IPS DF 6.9 (cell line): ENCODE data around the gene TIMM17A.

Experiments
- DNase-seq: peaks from one replicate; pipeline ENCODE4 v3.0.0-alpha.2; 2013; ENCODE audit warnings: low read depth, low spot score
- H3K27ac ChIP-seq: one replicate; pipeline ENCODE4 v1.5.1; 2013; ENCODE audit warnings: low read length, control low read depth
- H3K27me3 ChIP-seq: 2 replicates; pipeline ENCODE4 v1.6.1; 2013; ENCODE audit warnings: mild to moderate bottlenecking, low read length; ENCODE audit not compliant: control insufficient read depth, insufficient read depth
- H3K36me3 ChIP-seq: 2 replicates; pipeline ENCODE4 v1.6.1; 2013; ENCODE audit warnings: low read length; ENCODE audit not compliant: control insufficient read depth, insufficient read depth
- H3K4me1 ChIP-seq: 2 replicates; pipeline ENCODE4 v1.6.1; 2013; ENCODE audit warnings: low read length; ENCODE audit not compliant: control insufficient read depth, insufficient read depth
- H3K4me3 ChIP-seq: 2 replicates; pipeline ENCODE4 v1.5.1; 2013; ENCODE audit warnings: mild to moderate bottlenecking, low read length
- H3K9me3 ChIP-seq: 2 replicates; pipeline ENCODE4 v1.6.1; 2013; ENCODE audit warnings: low read length, inconsistent platforms; ENCODE audit not compliant: control insufficient read depth, insufficient read depth
- WGBS: extraction: QIAGEN DNeasy Blood & Tissue Kit; methylation state at CpG from one replicate; pipeline ENCODE4 v1.1.7; 2013; ENCODE audit warnings: mixed read lengths, missing lambda C conversion rate; ENCODE audit not compliant: insufficient read length, insufficient coverage; 5-methylcytosine and 5-hydroxymethylcytosine counted together

Gene TIMM17A

DNA sequence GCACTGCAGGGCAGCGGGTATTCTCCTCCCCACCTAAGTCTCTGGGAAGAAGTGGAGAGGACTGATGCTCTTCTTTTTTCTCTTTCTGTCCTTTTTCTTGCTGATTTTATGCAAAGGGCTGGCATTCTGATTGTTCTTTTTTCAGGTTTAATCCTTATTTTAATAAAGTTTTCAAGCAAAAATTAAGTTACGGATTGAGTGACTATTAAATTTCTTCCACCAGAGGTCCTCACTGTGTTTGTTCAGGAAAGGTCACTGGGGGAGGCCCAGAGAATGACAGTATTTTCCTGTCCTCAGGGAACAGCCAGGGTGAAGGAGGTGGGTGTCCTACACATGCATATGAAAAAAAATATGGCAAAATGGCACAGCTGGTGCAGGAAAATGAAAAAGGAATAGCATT lies 50.7 kb downstream of the TIMM17A start:
- peaks cover 14% of the 10 kb centered on the region for H3K36me3 ChIP-seq
- peaks cover 10% of the 10 kb centered on the region; the same call in 1 of the 2 replicates for H3K4me1 ChIP-seq
- no peak overlapping the region for H3K27ac ChIP-seq
- WGBS: no CpG with 5 or more reads among the region's 2 CpGs
- no peaks in the 10 kb centered on the region for H3K9me3 ChIP-seq
- H3K4me3 ChIP-seq: no peak overlapping the region
- no peak for DNase-seq
- H3K27me3 ChIP-seq: no peaks in the 10 kb centered on the region

DNA sequence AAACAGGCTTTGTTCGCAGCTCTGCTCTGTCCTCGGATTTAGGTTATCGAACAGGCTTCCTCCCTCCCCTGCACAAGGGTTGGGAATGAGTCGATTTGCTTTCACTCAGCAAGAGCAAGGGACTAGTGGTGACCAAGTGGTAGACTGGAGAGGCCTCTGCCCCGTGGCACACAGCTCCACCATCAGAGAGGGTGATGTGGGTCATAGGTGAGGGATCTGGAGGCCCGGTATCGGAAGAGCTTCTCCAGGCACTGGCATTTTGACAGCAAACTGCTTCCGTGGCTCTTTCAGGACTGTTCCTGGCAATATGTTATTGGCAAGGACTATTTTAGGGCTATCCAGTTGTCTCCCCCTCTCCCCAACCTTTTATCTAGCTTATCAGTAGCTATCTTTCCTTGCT lies 52.0 kb downstream of the TIMM17A start:
- WGBS: no CpG with 5 or more reads among the region's 8 CpGs
- H3K9me3 ChIP-seq: no peaks in the 10 kb centered on the region
- no peaks in the 10 kb centered on the region for H3K27me3 ChIP-seq
- no peak for DNase-seq
- peaks cover 14% of the 10 kb centered on the region for H3K36me3 ChIP-seq
- H3K27ac ChIP-seq: no peak overlapping the region
- H3K4me1 ChIP-seq: peaks cover 10% of the 10 kb centered on the region; the same call in 1 of the 2 replicates
- H3K4me3 ChIP-seq: no peak overlapping the region

DNA sequence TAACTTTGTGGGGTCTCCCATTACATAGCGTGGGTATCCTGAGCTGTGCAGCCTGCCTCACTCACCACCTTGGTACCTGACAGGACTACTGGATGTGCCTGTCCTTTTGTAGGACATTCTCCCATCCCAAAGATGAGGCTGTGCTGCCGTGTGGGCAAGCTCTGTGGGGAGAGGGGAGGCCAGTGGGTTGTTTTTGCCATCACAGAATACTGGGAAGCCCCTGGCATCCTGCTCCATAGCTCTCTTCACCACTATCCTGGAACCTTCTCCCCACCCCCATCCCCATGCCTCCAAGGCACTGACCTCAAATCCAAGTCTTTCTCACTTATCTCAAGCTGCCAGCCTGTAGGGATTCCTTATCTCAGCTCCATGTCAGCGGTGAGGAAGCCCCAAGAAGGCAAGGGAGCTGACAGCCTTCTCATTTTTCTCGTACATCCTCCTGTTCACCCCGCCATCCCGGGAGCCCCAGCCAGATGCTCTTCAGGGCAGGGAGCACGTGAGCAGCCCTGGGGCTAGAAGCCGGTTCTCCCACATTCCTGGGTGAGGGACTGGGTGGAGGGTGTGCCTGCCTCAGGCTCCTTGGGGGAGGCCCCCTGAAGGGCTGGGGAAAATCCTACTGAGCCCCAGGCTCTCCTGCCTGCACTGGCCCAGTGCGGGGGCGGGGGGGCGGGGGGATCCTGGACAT lies 52.6 kb downstream of the TIMM17A start:
- no peaks in the 10 kb centered on the region for H3K27me3 ChIP-seq
- H3K4me1 ChIP-seq: peaks cover 10% of the 10 kb centered on the region; the same call in 1 of the 2 replicates
- H3K36me3 ChIP-seq: peaks cover 10% of the 10 kb centered on the region
- H3K27ac ChIP-seq: no peak overlapping the region
- no peaks in the 10 kb centered on the region for H3K9me3 ChIP-seq
- no peak overlapping the region for H3K4me3 ChIP-seq
- peak; percentile 63 for DNase-seq
- no CpG with 5 or more reads among the region's 11 CpGs for WGBS

- Histone ChIP-seq H3K27me3 (no peaks in the 10 kb centered on the region), H3K9me3 (no peaks in the 10 kb centered on the region), H3K36me3 (peaks cover 6% of the 10 kb centered on the region; the same call in 1 of the 2 replicates), H3K4me1 (peaks cover 10% of the 10 kb centered on the region; the same call in 1 of the 2 replicates), H3K4me3 (0 out of 2 replicates have a peak overlapping the region, but pooled peaks have one; percentile 3), H3K27ac (no peak overlapping the region)
- DNase-seq: peak; percentile 77
- no CpG with 5 or more reads among the region's 11 CpGs for WGBS
These were observed 54.2 kb downstream of the TIMM17A start for GRCh38 chr1:202009326-202010179.

- no CpG with 5 or more reads among the region's 24 CpGs for WGBS
- no peak within 1 kb of the TSS for H3K27ac ChIP-seq
- no peaks in the 10 kb centered on the region for H3K27me3 ChIP-seq
- peaks cover 4% of the 10 kb centered on the region; the same call in 1 of the 2 replicates for H3K36me3 ChIP-seq
- DNase-seq: peak; percentile 93
- peaks cover 10% of the 10 kb centered on the region; the same call in 1 of the 2 replicates for H3K4me1 ChIP-seq
- no peaks in the 10 kb centered on the region for H3K9me3 ChIP-seq
- H3K4me3 ChIP-seq: peak within 1 kb of the TSS; percentile 32; the same call in 1 of the 2 replicates
These were observed 55.1 kb downstream of the TIMM17A start, which contains the start of gene ELF3 for GRCh38 chr1:202010180-202011015. TSS of gene ELF3 (plus strand) at chr1:202010587. CDS start at chr1:202011137, 550 bp downstream.

GRCh38 chr1:202011994-202012393 lies 56.7 kb downstream of the TIMM17A start:
- Histone ChIP-seq H3K4me1 (peaks cover 10% of the 10 kb centered on the region; the same call in 1 of the 2 replicates), H3K27me3 (no peaks in the 10 kb centered on the region), H3K36me3 (peaks cover 3% of the 10 kb centered on the region; the same call in 1 of the 2 replicates), H3K9me3 (no peaks in the 10 kb centered on the region), H3K27ac (no peak overlapping the region), H3K4me3 (no peak overlapping the region)
- no CpG with 5 or more reads among the region's 11 CpGs for WGBS
- DNase-seq: no peak

DNA sequence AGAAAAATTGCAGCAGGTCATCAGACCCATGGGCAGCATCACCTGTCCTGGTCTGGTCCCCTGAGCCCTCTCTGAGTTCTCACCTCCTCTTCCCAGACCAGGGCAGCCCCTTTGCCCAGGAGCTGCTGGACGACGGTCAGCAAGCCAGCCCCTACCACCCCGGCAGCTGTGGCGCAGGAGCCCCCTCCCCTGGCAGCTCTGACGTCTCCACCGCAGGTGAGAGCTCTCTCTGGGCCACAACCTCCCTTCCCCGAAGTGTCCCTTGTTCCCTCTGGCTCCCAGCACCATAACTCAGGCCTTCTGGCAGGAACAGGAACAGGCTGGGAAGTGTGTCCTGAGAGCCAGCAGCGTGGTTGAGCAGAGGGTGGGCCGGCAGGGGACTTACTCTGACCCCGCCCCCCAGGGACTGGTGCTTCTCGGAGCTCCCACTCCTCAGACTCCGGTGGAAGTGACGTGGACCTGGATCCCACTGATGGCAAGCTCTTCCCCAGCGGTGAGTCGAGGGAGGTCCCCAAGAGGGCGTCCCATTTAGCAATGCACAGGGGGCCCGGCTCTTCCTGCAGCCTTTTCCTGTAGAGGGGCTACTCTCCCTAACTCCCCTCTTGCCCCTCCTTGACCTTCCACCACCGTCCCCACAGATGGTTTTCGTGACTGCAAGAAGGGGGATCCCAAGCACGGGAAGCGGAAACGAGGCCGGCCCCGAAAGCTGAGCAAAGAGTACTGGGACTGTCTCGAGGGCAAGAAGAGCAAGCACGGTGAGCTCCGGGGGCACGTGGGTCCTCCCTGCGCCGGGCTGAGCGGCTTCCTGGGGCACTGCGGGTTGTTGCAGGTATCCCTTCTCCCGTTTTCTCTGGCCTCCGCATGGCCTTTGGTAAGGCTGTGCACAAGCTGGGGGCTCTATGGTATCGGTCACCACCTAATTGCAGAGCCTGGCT lies 57.5 kb downstream of the TIMM17A start:
- H3K27ac ChIP-seq: no peak overlapping the region
- no CpG with 5 or more reads among the region's 35 CpGs for WGBS
- H3K36me3 ChIP-seq: peaks cover 3% of the 10 kb centered on the region; the same call in 1 of the 2 replicates
- H3K9me3 ChIP-seq: no peaks in the 10 kb centered on the region
- H3K4me1 ChIP-seq: peaks cover 8% of the 10 kb centered on the region
- no peak for DNase-seq
- no peaks in the 10 kb centered on the region for H3K27me3 ChIP-seq
- H3K4me3 ChIP-seq: no peak overlapping the region

DNA sequence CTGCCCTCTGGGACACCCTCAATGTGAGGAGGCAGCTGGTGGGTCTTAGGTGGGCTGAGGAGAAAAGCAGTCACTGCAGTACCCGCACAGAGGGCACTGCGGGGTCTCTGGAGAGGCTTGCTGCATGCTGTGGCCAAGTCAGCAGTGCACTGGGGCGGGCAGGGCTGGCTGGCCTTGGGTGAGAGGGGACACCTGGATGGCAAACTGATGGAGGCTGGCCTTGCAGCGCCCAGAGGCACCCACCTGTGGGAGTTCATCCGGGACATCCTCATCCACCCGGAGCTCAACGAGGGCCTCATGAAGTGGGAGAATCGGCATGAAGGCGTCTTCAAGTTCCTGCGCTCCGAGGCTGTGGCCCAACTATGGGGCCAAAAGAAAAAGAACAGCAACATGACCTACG lies 58.3 kb downstream of the TIMM17A start:
- WGBS: no CpG with 5 or more reads among the region's 12 CpGs
- peaks cover 15% of the 10 kb centered on the region for H3K4me1 ChIP-seq
- no peak for DNase-seq

GRCh38 chr1:202014060-202014459 lies 58.8 kb downstream of the TIMM17A start:
- no peaks in the 10 kb centered on the region for H3K9me3 ChIP-seq
- peaks cover 3% of the 10 kb centered on the region; the same call in 1 of the 2 replicates for H3K36me3 ChIP-seq
- no peaks in the 10 kb centered on the region for H3K27me3 ChIP-seq
- H3K4me3 ChIP-seq: no peak overlapping the region
- no peak for DNase-seq
- no peak overlapping the region for H3K27ac ChIP-seq
- H3K4me1 ChIP-seq: peaks cover 15% of the 10 kb centered on the region
- no CpG with 5 or more reads among the region's 6 CpGs for WGBS

More for the DNA sequence above, 58.3 kb downstream of the TIMM17A start:
- no peak overlapping the region for H3K27ac ChIP-seq
- H3K9me3 ChIP-seq: no peaks in the 10 kb centered on the region
- H3K36me3 ChIP-seq: peaks cover 3% of the 10 kb centered on the region; the same call in 1 of the 2 replicates
- H3K27me3 ChIP-seq: no peaks in the 10 kb centered on the region
- H3K4me3 ChIP-seq: no peak overlapping the region
